Peyer's patch (tissue), 4 donors: Measurements from ENCODE around the gene ACKR2.

Experiments
- CTCF ChIP-seq, 6 experiments: fragments of 450-650 bp in 4 of 6; fragments of 200-600 bp in 2 of 6; sonication (generic) in 1 of 6; IDR thresholded peaks; one replicate each; pipeline ENCODE4 v1.5.1; 2017 to 2019; ENCODE audit warnings: antibody characterized with exemption in 6 of 6, mild to moderate bottlenecking in 3 of 6, moderate library complexity in 1 of 6
- POLR2A ChIP-seq, 2 donors: fragments of 450-650 bp; IDR thresholded peaks; one replicate each; pipeline ENCODE4 v1.5.1; 2017; ENCODE audit warnings: antibody characterized with exemption in 2 of 2, mild to moderate bottlenecking in 2 of 2, moderate library complexity in 2 of 2

- TF ChIP-seq CTCF (IDR thresholded peaks at IDR 0.05) (no peak), POLR2A (IDR thresholded peaks at IDR 0.05) (no peak)
Measured at GRCh38 chr3:42778644-42779043, 30.6 kb upstream of the ACKR2 start.
